Panc1 (cell line): Measurements from ENCODE around the gene NTNG2. TPM values are rescaled to one million over a fixed set of nuclear protein-coding genes. Genes with fewer than 3 reads are reported as not detected.

Experiments
- ATAC-seq: fragments of 200-7000 bp; cut with Tn5 transposase; 2 replicates; pipeline ENCODE4 v1.9.1; 2020; ENCODE audit warnings: mild to moderate bottlenecking, moderate library complexity
- BruUV-seq: library from RNA; stranded (reverse); fragments of 400-500 nt; replicated peaks from 2 replicates; lab custom pipeline; 2021; lab: Mats Ljungman, UMichigan
- CTCF ChIA-PET: fragments of 300-600 bp; sonication (Branson Sonifier 250); formaldehyde crosslinking; loops from one replicate; lab custom pipeline; 2022; ENCODE audit warnings: antibody characterized with exemption; lab: Charles Lee
- POLR2A ChIA-PET: fragments of 300-600 bp; sonication (Branson Sonifier 250); formaldehyde crosslinking; loops from one replicate; lab custom pipeline; 2022; ENCODE audit warnings: antibody characterized with exemption; lab: Charles Lee
- DNase-seq: peaks from one replicate; pipeline ENCODE4 v3.0.0-alpha.2; 2010; ENCODE audit warnings: low read depth, low spot score
- H3K27ac ChIP-seq: 2 replicates; pipeline ENCODE4 v1.5.1; 2011; ENCODE audit warnings: mild to moderate bottlenecking, low read length, inconsistent platforms
- H3K27me3 ChIP-seq: fragments of 200-500 bp; sonication (Bioruptor generic); 2 replicates; pipeline ENCODE4 v1.6.0; 2014; ENCODE audit warnings: low read length, inconsistent platforms; ENCODE audit not compliant: control insufficient read depth, insufficient read depth
- H3K36me3 ChIP-seq: fragments of 200-500 bp; sonication (Bioruptor generic); 2 replicates; pipeline ENCODE4 v1.5.1; 2014; ENCODE audit warnings: inconsistent platforms, mild to moderate bottlenecking, low read length, moderate library complexity; ENCODE audit not compliant: control insufficient read depth, insufficient read depth
- H3K4me1 ChIP-seq: 2 replicates; pipeline ENCODE4 v1.5.1; 2011; ENCODE audit warnings: inconsistent platforms, mild to moderate bottlenecking, low read length, moderate library complexity; ENCODE audit not compliant: control insufficient read depth, insufficient read depth
- H3K4me3 ChIP-seq, 2 experiments: 2 replicates each; pipeline ENCODE4 v1.5.1; 2011 to 2012; ENCODE audit warnings: low read depth in 2 of 2, low read length in 2 of 2, mild to moderate bottlenecking in 2 of 2, inconsistent platforms in 1 of 2, moderate library complexity in 1 of 2
- H3K9me3 ChIP-seq: fragments of 200-500 bp; sonication (Bioruptor generic); 2 replicates; pipeline ENCODE4 v1.5.1; 2014; ENCODE audit warnings: low read depth, mild to moderate bottlenecking, inconsistent platforms, low read length, moderate library complexity; ENCODE audit not compliant: control insufficient read depth, insufficient read depth
- CTCF ChIP-seq: fragments of 450-650 bp; IDR thresholded peaks from 2 replicates; pipeline ENCODE4 v1.5.1; 2017; ENCODE audit warnings: mild to moderate bottlenecking
- POLR2AphosphoS5 ChIP-seq: IDR thresholded peaks from 2 replicates; pipeline ENCODE4 v1.6.1; 2012; ENCODE audit warnings: mild to moderate bottlenecking, low read depth, low read length, moderate library complexity
- REST ChIP-seq, 2 experiments: IDR thresholded peaks; 2 replicates each; pipeline ENCODE4 v1.6.1; 2011 to 2012; ENCODE audit warnings: low read depth in 2 of 2, control low read depth in 1 of 2, low read length in 1 of 2, mild to moderate bottlenecking in 1 of 2, moderate library complexity in 1 of 2; ENCODE audit not compliant: insufficient read depth in 1 of 2
- SIN3A ChIP-seq: IDR thresholded peaks from 2 replicates; pipeline ENCODE4 v1.6.1; 2012; ENCODE audit warnings: low read depth, mild to moderate bottlenecking, low read length, moderate library complexity, borderline replicate concordance; ENCODE audit not compliant: insufficient read depth
- TCF7L2 ChIP-seq: IDR thresholded peaks from 2 replicates; pipeline ENCODE4 v1.6.1; 2011; ENCODE audit warnings: mild to moderate bottlenecking, low read depth, low read length, inconsistent platforms
- in situ Hi-C: cut with HindIII; loops from 2 replicates; pipeline ENCODE4 v1.10.0; 2016; ENCODE audit warnings: low sequenced_read_pairs, low pct_unique_long_range_greater_than_20kb
- intact Hi-C: fragments of 100-400 bp; cut with micrococcal nuclease; formaldehyde crosslinking; loops from one replicate; pipeline ENCODE4 v1.10.0; 2022; ENCODE audit not compliant: unreplicated experiment
- total RNA-seq: library from RNA; stranded (reverse); gene quantifications from one replicate; pipeline ENCODE4 v1.2.1, GENCODE V29; 2021; ENCODE audit not compliant: unreplicated experiment

The NTNG2 gene
- total RNA-seq, 1 experiment from 2014 or later: 5.1 TPM

GRCh38 chr9:132266017-132266416 lies 104.2 kb downstream of the NTNG2 start:
- BruUV-seq: no TSS peak
- H3K4me3 ChIP-seq: no peak overlapping the region
- no peak overlapping the region for H3K27ac ChIP-seq
- TF ChIP-seq CTCF: no peak
- TF ChIP-seq TCF7L2: no peak
- TF ChIP-seq POLR2AphosphoS5: no peak
- no peak for TF ChIP-seq SIN3A
- TF ChIP-seq REST (IDR thresholded peaks at IDR 0.05; ENCODE audit: insufficient read depth in 1 of 2, low read depth in 2 of 2, low read length in 1 of 2): no peak
- ChIA-PET CTCF (interaction anchor here (0.8 kb wide), 1 partner anchor 12 kb away, joined by 3 read pairs; no protein-coding TSS in a partner anchor), POLR2A (no interaction called here)
- ATAC-seq (no peak), DNase-seq (no peak)
- in situ Hi-C loops (no loop called here), intact Hi-C loops (no loop called here)
- no peaks in the 10 kb centered on the region for H3K9me3 ChIP-seq
- peaks cover 22% of the 10 kb centered on the region for H3K36me3 ChIP-seq
- no peaks in the 10 kb centered on the region for H3K27me3 ChIP-seq
- H3K4me1 ChIP-seq: no peaks in the 10 kb centered on the region

- POLR2A ChIA-PET: no interaction called here
- no TSS peak for BruUV-seq
- no peak overlapping the region for H3K27ac ChIP-seq
- DNase-seq (no peak), ATAC-seq (no peak)
- no peaks in the 10 kb centered on the region for H3K27me3 ChIP-seq
- no peak overlapping the region for H3K4me3 ChIP-seq
- in situ Hi-C loops: no loop called here
- CTCF ChIA-PET: no interaction called here
- intact Hi-C loops: no loop called here
- TF ChIP-seq POLR2AphosphoS5: no peak
- no peak for TF ChIP-seq REST (IDR thresholded peaks at IDR 0.05; ENCODE audit: insufficient read depth in 1 of 2, low read depth in 2 of 2, low read length in 1 of 2)
- no peak for TF ChIP-seq CTCF
- TF ChIP-seq TCF7L2: no peak
- no peak for TF ChIP-seq SIN3A
- peaks cover 22% of the 10 kb centered on the region for H3K36me3 ChIP-seq
- no peaks in the 10 kb centered on the region for H3K4me1 ChIP-seq
- no peaks in the 10 kb centered on the region for H3K9me3 ChIP-seq
Observed at GRCh38 chr9:132267660-132268059, 105.8 kb downstream of the NTNG2 start.
